Caco-2 (cell line): ENCODE data around the gene NRCAM. TPM values are rescaled to one million over a fixed set of nuclear protein-coding genes. Genes with fewer than 3 reads are reported as not detected.

ENCODE experiments used
- BruUV-seq: library from RNA; stranded (reverse); fragments of 400-500 nt; replicated peaks from 2 replicates; lab custom pipeline; 2021; lab: Mats Ljungman, UMichigan
- CTCF ChIA-PET: fragments of 300-600 bp; sonication (Branson Sonifier 250); formaldehyde crosslinking; loops from one replicate; lab custom pipeline; 2022; ENCODE audit warnings: antibody characterized with exemption; lab: Charles Lee
- POLR2A ChIA-PET: fragments of 300-600 bp; sonication (Branson Sonifier 250); formaldehyde crosslinking; loops from one replicate; lab custom pipeline; 2022; ENCODE audit warnings: antibody characterized with exemption; lab: Charles Lee
- DNase-seq, 2 experiments: peaks; one replicate each; pipeline versions ENCODE4 v3.0.0 to v3.0.0-alpha.2; 2020 to 2022
- H3K27me3 ChIP-seq: replicated peaks from 2 replicates; pipeline ENCODE4 v1.6.0; 2011; ENCODE audit warnings: low read length; ENCODE audit not compliant: control insufficient read depth, insufficient read depth
- H3K36me3 ChIP-seq: 2 replicates; pipeline ENCODE4 v1.5.1; 2011; ENCODE audit warnings: low read length; ENCODE audit not compliant: control insufficient read depth, insufficient read depth
- H3K4me1 ChIP-seq: fragments of 250-450 bp; sonication (Bioruptor Pico); 2 replicates; pipeline ENCODE4 v1.5.1; 2020; ENCODE audit warnings: mild to moderate bottlenecking
- H3K4me3 ChIP-seq: 2 replicates; pipeline ENCODE4 v1.5.1; 2011; ENCODE audit warnings: low read depth, mild to moderate bottlenecking, control low read depth, low read length
- H3K9me3 ChIP-seq: fragments of 250-450 bp; sonication (Bioruptor Pico); 2 replicates; pipeline ENCODE4 v1.5.1; 2020; ENCODE audit warnings: mild to moderate bottlenecking, moderate library complexity
- H3K27ac Mint-ChIP-seq: one replicate; pipeline ENCODE4 v1.8.0; 2022; ENCODE audit warnings: mixed read lengths; ENCODE audit not compliant: unreplicated experiment
- H3K27me3 Mint-ChIP-seq: one replicate; pipeline ENCODE4 v1.8.0; 2022; ENCODE audit warnings: mixed read lengths; ENCODE audit not compliant: insufficient read depth, unreplicated experiment
- H3K36me3 Mint-ChIP-seq: one replicate; pipeline ENCODE4 v1.8.0; 2022; ENCODE audit warnings: mild to moderate bottlenecking, mixed read lengths; ENCODE audit not compliant: insufficient read depth, unreplicated experiment
- H3K4me1 Mint-ChIP-seq: one replicate; pipeline ENCODE4 v1.8.0; 2022; ENCODE audit warnings: low read depth, mixed read lengths; ENCODE audit not compliant: unreplicated experiment
- H3K4me3 Mint-ChIP-seq: one replicate; pipeline ENCODE4 v1.8.0; 2022; ENCODE audit warnings: mild to moderate bottlenecking, moderate library complexity, mixed read lengths; ENCODE audit not compliant: unreplicated experiment
- H3K9me3 Mint-ChIP-seq: one replicate; pipeline ENCODE4 v1.8.0; 2022; ENCODE audit warnings: mixed read lengths; ENCODE audit not compliant: unreplicated experiment
- CTCF ChIP-seq, 2 experiments: fragments of 200-600 bp in 1 of 2; IDR thresholded peaks; 1 replicate in 1 of 2; 2 replicates in 1 of 2; pipeline versions ENCODE4 v1.5.1 to v1.8.0; 2011 to 2022; ENCODE audit warnings: antibody characterized with exemption in 1 of 2, control low read depth in 1 of 2, inconsistent platforms in 1 of 2, low read depth in 1 of 2, low read length in 1 of 2, mild to moderate bottlenecking in 1 of 2, moderate library complexity in 1 of 2; ENCODE audit not compliant: insufficient read depth in 1 of 2, severe bottlenecking in 1 of 2, unreplicated experiment in 1 of 2
- intact Hi-C: fragments of 100-400 bp; cut with micrococcal nuclease; formaldehyde crosslinking; loops from one replicate; pipeline ENCODE4 v1.10.0; 2022; ENCODE audit not compliant: unreplicated experiment
- total RNA-seq: library from RNA; stranded (reverse); gene quantifications from 2 replicates; pipeline ENCODE4 v1.2.3, GENCODE V29; 2022

The NRCAM gene
- total RNA-seq, 1 experiment from 2014 or later, result 96.2 TPM

- Histone ChIP-seq H3K4me3 (no peak overlapping the region), H3K36me3 (no peaks in the 10 kb centered on the region), H3K9me3 (no peaks in the 10 kb centered on the region), H3K27me3 (no peaks in the 10 kb centered on the region), H3K4me1 (peaks cover 11% of the 10 kb centered on the region)
- Mint-ChIP-seq H3K4me1 (peaks cover 32% of the 10 kb centered on the region), H3K9me3 (no peaks in the 10 kb centered on the region), H3K27ac (peak overlapping the region; percentile 82), H3K27me3 (no peaks in the 10 kb centered on the region), H3K4me3 (peak overlapping the region; percentile 48), H3K36me3 (peaks cover 18% of the 10 kb centered on the region)
- ChIA-PET CTCF (no interaction called here), POLR2A (interaction anchor here (0.7 kb wide), 2 partner anchors 64 to 270 kb away, joined by 3 to 9 read pairs; no protein-coding TSS in a partner anchor)
- intact Hi-C loops, result loop anchor here (2.0 kb wide), 1 partner anchor 41 kb away; no protein-coding TSS in a partner anchor
- TF ChIP-seq CTCF (IDR thresholded peaks at IDR 0.05; ENCODE audit: insufficient read depth in 1 of 2, low read depth in 1 of 2, low read length in 1 of 2, severe bottlenecking in 1 of 2, unreplicated experiment in 1 of 2), result no peak
- no TSS peak for BruUV-seq
- DNase-seq, result peak in 1 of 2 experiments; percentile 40
Measured at GRCh38 chr7:108299251-108299973, 156.8 kb downstream of the NRCAM start.

- Mint-ChIP-seq H3K27me3 (no peaks in the 10 kb centered on the region), H3K36me3 (peaks cover 19% of the 10 kb centered on the region), H3K4me3 (no peak overlapping the region), H3K4me1 (peaks cover 34% of the 10 kb centered on the region), H3K27ac (no peak overlapping the region), H3K9me3 (no peaks in the 10 kb centered on the region)
- Histone ChIP-seq H3K4me1 (peaks cover 20% of the 10 kb centered on the region), H3K36me3 (no peaks in the 10 kb centered on the region), H3K9me3 (no peaks in the 10 kb centered on the region), H3K4me3 (no peak overlapping the region), H3K27me3 (no peaks in the 10 kb centered on the region)
- no peak for TF ChIP-seq CTCF (IDR thresholded peaks at IDR 0.05; ENCODE audit: insufficient read depth in 1 of 2, low read depth in 1 of 2, low read length in 1 of 2, severe bottlenecking in 1 of 2, unreplicated experiment in 1 of 2)
- BruUV-seq, result no TSS peak
- intact Hi-C loops, result no loop called here
- CTCF ChIA-PET, result no interaction called here
- DNase-seq, result no peak
- POLR2A ChIA-PET, result interaction anchor here (0.6 kb wide), 1 partner anchor 125 kb away, joined by 5 read pairs; no protein-coding TSS in a partner anchor
Measured at GRCh38 chr7:108296911-108297310, 159.3 kb downstream of the NRCAM start.

- intact Hi-C loops, result loop anchor here (5.0 kb wide), 2 partner anchors 47 to 72 kb away; no protein-coding TSS in a partner anchor
- H3K4me3 ChIP-seq, result no peak overlapping the region
- H3K27me3 ChIP-seq, result no peaks in the 10 kb centered on the region
- H3K27me3 Mint-ChIP-seq, result no peaks in the 10 kb centered on the region
- ChIA-PET POLR2A (no interaction called here), CTCF (no interaction called here)
- TF ChIP-seq CTCF (IDR thresholded peaks at IDR 0.05; ENCODE audit: insufficient read depth in 1 of 2, low read depth in 1 of 2, low read length in 1 of 2, severe bottlenecking in 1 of 2, unreplicated experiment in 1 of 2), result no peak
- no peak overlapping the region for H3K4me3 Mint-ChIP-seq
- no peak for DNase-seq
- H3K9me3 ChIP-seq, result no peaks in the 10 kb centered on the region
- peaks cover 36% of the 10 kb centered on the region for H3K4me1 ChIP-seq
- H3K4me1 Mint-ChIP-seq, result peaks cover 37% of the 10 kb centered on the region
- H3K36me3 ChIP-seq, result no peaks in the 10 kb centered on the region
- BruUV-seq, result no TSS peak
- peaks cover 19% of the 10 kb centered on the region for H3K36me3 Mint-ChIP-seq
- H3K27ac Mint-ChIP-seq, result no peak overlapping the region
- H3K9me3 Mint-ChIP-seq, result no peaks in the 10 kb centered on the region
Measured at GRCh38 chr7:108294595-108294994, 161.6 kb downstream of the NRCAM start.
